GM18867 (cell line): ENCODE data around the gene SRD5A2.

Experiments used
- ATAC-seq: cut with Tn5 transposase; IDR thresholded peaks from one replicate; pipeline ENCODE4 v1.9.1; 2021; ENCODE audit warnings: mild to moderate bottlenecking, moderate library complexity; ENCODE audit not compliant: unreplicated experiment

Gene SRD5A2

DNA sequence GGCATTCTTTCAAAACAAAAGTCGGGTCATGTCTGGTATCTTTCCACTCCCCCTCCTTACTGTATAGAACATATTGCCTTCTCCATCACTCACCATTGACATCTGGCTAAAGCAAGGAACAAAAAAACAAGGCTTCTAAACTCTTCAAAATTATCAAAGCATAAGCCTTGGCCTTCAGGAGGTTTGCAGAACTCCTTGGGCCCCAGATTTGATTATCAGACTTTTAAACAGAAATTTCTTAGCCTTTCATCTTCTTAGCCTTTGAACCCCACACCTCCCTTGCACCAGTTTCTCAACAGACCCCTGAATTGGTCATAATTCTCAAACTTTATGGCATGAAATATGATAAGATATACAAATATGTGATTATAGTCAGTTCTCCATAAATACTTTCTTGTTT lies 106.4 kb downstream of the SRD5A2 start:
- no peak for ATAC-seq
